Mucosa of stomach (tissue), 1 donor: Measurements from ENCODE around the gene SLC33A1.

Experiments
- H3K27me3 ChIP-seq: one replicate; pipeline ENCODE4 v1.7.0; 2013; ENCODE audit warnings: mild to moderate bottlenecking, low read length; ENCODE audit not compliant: control insufficient read depth, insufficient read depth
- H3K36me3 ChIP-seq: one replicate; pipeline ENCODE4 v1.7.0; 2013; ENCODE audit warnings: low read length; ENCODE audit not compliant: control insufficient read depth, insufficient read depth
- H3K4me1 ChIP-seq: one replicate; pipeline ENCODE4 v1.7.0; 2013; ENCODE audit warnings: mild to moderate bottlenecking, low read length; ENCODE audit not compliant: control insufficient read depth, insufficient read depth
- H3K4me3 ChIP-seq: one replicate; pipeline ENCODE4 v1.7.0; 2013; ENCODE audit warnings: low read length
- H3K9ac ChIP-seq: one replicate; pipeline ENCODE4 v1.7.0; 2013; ENCODE audit warnings: mild to moderate bottlenecking, low read length, moderate library complexity
- H3K9me3 ChIP-seq: one replicate; pipeline ENCODE4 v1.7.0; 2013; ENCODE audit warnings: mild to moderate bottlenecking, low read length, moderate library complexity; ENCODE audit not compliant: control insufficient read depth
- donor health status: Pancreatic carcinoma.

The SLC33A1 gene

DNA sequence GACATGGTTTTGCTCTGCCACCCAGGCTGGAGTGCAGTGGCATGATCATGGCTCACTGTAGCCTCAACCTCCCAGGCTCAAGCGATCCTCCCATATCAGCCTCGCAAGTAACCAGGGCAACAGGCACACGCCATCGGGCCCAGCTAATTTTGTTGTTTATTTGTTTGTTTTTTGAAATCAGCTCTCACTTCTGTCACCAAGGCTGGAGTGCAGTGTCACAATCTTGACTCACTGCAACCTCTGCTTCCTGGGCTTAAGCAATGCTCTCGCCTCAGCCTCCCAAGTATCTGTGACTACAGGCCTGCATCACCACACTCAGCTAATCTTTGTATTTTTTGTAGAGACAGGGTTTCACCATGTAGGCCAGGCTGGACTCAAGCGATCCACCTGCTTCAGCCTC, 83.1 kb downstream of the SLC33A1 start:
- H3K36me3 ChIP-seq: no peaks in the 10 kb centered on the region
- H3K4me3 ChIP-seq: no peak overlapping the region

More for the DNA sequence above, 83.1 kb downstream of the SLC33A1 start:
- H3K4me1 ChIP-seq: no peaks in the 10 kb centered on the region
- H3K27me3 ChIP-seq: no peaks in the 10 kb centered on the region
- no peak overlapping the region for H3K9ac ChIP-seq
- no peaks in the 10 kb centered on the region for H3K9me3 ChIP-seq
